Skeletal muscle cell (primary cell): Measurements from ENCODE around the gene DNAJB6.
"Not testable (repeated sequence)": the region's sequence is repeated elsewhere in the genome, so short reads cannot be mapped to it uniquely, and the experiment has no call there.

Experiments used
- DNase-seq: peaks from one replicate; pipeline ENCODE4 v3.0.0-alpha.2; 2010; ENCODE audit warnings: low read depth
- H3K4me3 ChIP-seq: 2 replicates; pipeline ENCODE4 v1.5.1; 2011; ENCODE audit warnings: low read depth, mild to moderate bottlenecking, control low read depth, low read length, moderate library complexity

Gene DNAJB6

DNA sequence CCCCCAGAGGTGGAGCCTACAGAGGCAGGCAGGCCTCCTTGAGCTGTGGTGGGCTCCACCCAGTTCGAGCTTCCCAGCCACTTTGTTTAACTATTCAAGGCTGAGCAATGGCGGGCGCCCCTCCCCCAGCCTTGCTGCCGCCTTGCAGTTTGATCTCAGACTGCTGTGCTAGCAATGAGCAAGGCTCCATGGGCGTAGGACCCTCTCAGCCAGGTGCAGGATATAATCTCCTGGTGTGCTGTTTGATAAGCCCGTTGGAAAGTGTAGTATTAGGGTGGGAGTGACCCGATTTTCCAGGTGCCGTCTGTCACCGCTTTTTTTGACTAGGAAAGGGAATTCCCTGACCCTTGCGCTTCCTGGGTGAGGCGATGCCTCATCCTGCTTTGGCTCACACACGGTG is 117.2 kb downstream of the DNAJB6 start:
- H3K4me3 ChIP-seq, DNase-seq: not testable (repeated sequence)

GRCh38 chr7:157457355-157458253 is 120.8 kb downstream of the DNAJB6 start:
- no peak for DNase-seq
- no peak overlapping the region for H3K4me3 ChIP-seq

DNA sequence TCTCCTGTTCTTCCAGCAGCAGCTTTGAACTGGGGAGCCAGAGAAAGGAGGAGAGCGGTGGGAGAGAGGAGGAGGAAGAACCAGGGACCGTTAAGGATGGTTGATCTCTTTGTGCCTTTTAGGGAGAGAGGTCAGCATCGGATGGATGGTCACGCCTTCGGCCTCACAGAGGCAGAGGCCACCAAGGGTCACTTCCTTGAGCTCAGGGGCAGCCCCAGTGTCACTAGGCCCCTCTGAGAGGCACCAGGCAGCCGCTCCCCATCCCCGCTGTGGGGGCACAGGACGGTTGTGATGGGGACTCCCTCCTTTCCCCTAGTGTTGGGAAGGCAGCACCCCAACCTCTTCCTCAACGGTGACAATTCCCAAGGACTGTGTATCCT is 121.4 kb downstream of the DNAJB6 start:
- no peak overlapping the region for H3K4me3 ChIP-seq
- no peak for DNase-seq

GRCh38 chr7:157459966-157460365 is 123.2 kb downstream of the DNAJB6 start:
- no peak for DNase-seq

DNA sequence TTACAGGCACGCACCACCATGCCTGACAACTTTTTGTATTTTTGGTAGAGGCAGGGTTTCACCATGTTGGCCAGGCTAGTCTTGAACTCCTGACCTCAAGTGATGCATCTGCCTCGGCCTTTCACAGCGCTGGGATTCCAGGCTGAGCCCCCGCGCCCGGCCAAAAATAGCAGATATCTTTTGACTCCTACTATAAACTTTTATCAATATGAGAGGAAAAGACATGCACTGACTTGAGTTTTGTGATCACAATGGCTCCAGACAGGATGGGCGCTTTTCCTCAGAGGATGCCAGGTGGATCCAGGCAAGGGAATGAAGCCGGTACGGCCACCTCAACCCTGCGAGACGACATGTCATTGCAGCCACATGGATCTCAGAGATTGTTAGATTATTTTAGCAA is 123.9 kb downstream of the DNAJB6 start:
- no peak overlapping the region for H3K4me3 ChIP-seq
- DNase-seq, result no peak

More at GRCh38 chr7:157459966-157460365, 123.2 kb downstream of the DNAJB6 start:
- H3K4me3 ChIP-seq, result no peak overlapping the region

DNA sequence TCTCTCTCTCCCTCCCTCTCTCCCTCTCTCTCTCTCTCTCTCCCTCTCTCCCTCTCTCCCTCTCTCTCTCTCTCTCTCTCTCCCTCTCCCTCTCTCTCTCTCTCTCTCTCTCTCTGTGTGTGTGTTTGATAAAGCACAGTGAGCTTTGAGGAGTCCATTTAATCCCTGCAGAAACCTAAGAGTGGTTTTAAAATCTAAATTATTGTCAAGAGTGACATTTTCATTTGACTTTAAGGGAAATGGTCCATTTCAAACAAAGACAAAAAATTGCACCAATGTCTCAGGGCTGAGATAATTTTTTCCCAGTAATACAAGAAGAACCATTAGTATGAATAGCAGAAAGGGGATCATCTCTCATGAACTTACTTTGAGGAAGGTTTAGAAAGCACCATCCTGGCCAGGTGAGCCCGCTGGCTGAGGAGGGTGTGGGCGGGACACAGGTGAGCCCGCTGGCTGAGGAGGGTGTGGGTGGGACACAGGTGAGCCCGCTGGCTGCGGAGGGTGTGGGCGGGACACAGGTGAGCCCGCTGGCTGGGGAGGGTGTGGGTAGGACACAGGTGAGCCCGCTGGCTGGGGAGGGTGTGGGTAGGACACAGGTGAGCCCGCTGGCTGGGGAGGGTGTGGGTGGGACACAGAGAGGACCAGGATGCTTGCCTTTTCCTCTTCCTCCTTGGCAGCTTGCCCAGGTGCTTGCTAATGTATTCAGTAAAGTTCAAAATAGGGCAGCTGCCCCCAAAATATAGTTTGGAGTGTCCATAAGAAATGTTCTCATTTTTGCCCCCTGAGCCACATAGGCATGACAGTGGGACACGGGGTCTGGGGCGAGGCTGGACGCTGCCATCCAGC is 125.0 kb downstream of the DNAJB6 start:
- H3K4me3 ChIP-seq, result no peak overlapping the region
- DNase-seq, result no peak

GRCh38 chr7:157462419-157462771 is 125.6 kb downstream of the DNAJB6 start:
- H3K4me3 ChIP-seq, result no peak overlapping the region
- DNase-seq, result no peak

GRCh38 chr7:157462840-157463239 is 126.0 kb downstream of the DNAJB6 start:
- H3K4me3 ChIP-seq, result no peak overlapping the region
- DNase-seq, result no peak

DNA sequence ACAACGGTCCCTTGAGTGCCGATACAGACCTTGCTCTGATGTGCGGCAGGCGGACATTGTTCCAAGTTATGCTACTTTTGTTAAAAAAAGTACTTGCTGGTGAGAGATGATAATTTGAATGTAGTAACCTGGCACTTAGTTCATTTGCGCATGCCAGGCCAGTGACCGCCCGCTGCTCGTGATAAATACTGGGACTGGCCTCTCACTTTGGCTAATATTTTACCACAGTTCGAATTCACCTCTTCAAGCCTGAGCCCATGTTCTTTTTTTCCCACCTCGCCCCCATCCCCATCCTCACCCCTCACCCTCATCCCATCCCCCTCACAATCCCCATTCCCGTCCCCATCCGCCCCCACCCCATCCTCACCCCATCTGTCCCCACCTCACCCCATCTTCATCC is 126.4 kb downstream of the DNAJB6 start:
- DNase-seq, result no peak
- no peak overlapping the region for H3K4me3 ChIP-seq

GRCh38 chr7:157464111-157464970 is 127.5 kb downstream of the DNAJB6 start:
- DNase-seq, result no peak
- H3K4me3 ChIP-seq, result no peak overlapping the region

- DNase-seq, result no peak
- no peak overlapping the region for H3K4me3 ChIP-seq
Measured at GRCh38 chr7:157464971-157465886, 128.4 kb downstream of the DNAJB6 start.

DNA sequence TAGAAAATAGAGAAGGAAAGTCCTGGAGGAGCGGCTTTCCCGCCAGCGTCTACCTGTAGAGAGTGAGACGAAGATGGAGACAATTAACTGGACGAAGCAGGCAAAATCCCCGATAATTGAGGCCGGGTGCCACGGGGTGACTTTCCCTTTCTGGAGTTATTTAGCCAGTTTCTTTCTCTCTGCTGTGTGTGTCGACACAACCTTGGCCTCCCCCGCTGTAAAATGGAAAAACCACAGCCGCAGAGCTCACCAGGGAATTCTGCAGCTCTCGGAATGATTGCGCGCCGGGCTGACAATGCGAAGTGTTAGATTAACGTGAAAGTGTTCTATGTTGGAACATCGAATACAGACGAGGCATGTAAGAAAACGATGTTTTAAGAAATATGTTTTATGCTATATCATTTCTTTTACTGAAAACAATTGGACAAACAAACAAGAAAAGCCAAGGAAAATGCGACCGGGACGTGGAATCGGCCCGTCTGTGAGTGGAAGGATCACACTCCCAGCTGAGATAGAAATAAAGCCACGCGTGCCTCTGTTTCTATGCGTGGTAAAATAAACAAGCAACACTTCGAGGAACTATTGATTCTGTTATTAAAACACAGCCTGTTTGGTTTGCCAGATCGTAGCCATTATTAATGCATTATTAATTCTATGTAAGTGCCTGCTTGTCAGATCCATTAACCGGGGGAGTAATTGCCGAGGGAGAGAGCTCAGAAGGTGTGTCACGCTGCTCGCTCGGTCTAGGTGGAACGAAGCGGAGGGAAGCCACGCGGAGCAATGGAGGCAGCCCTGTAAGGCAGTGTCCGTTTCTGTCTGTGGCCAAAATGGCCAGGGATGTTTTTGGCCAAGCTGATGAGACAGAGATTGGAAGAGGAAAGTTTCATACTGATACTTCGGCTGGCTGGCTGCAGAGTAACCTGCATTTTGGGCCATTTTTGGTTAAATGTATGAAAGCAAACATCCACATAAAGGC is 129.4 kb downstream of the DNAJB6 start:
- no peak overlapping the region for H3K4me3 ChIP-seq
- no peak for DNase-seq

DNA sequence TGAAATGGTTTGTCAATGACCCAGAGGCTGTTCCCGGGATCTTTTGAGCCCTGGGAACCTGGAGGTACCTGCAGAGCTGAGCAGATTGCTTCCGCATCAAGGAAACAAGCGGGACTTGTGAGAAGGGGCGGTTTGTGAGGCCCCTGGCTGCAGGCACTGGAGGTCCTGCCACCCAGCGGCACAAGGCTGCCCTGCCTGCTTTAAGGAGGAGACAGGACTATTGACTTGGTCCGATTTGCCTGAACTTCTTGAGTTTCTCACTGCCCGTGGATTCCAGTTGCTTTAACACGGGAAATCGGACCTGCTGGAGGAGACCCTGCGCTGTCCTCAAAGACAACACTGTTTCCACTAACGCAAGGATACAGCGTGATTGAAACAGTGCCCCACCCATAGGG is 130.1 kb downstream of the DNAJB6 start:
- H3K4me3 ChIP-seq, result no peak overlapping the region

More for the DNA sequence above, 130.1 kb downstream of the DNAJB6 start:
- no peak for DNase-seq
